Liver (tissue), 3 donors: Measurements from ENCODE around the gene UBAP2L.
A peak's percentile ranks its signal among the peaks of the same experiment; 100 is the strongest.

Source experiments
- ATF3 ChIP-seq: IDR thresholded peaks from 2 replicates; pipeline ENCODE4 v1.6.1; 2016; ENCODE audit warnings: antibody characterized with exemption
- CTCF ChIP-seq: fragments of 150-350 bp; IDR thresholded peaks from 2 replicates; pipeline ENCODE4 v1.5.1; 2017; ENCODE audit warnings: improper control_type of control experiment, low read depth, low read length; ENCODE audit not compliant: missing input control
- EGR1 ChIP-seq, 2 donors: IDR thresholded peaks; 2 replicates each; pipeline ENCODE4 v1.6.1; 2016 to 2018; ENCODE audit warnings: antibody characterized with exemption in 2 of 2, low read depth in 2 of 2
- GABPA ChIP-seq, 2 donors: IDR thresholded peaks in 1 of 2; conservative IDR thresholded peaks in 1 of 2; 2 replicates each; pipeline ENCODE4 v1.6.1; 2016; ENCODE audit warnings: antibody characterized with exemption in 2 of 2, mild to moderate bottlenecking in 1 of 2, moderate library complexity in 1 of 2
- HNF4G ChIP-seq: IDR thresholded peaks from 2 replicates; pipeline ENCODE4 v1.6.1; 2016; ENCODE audit warnings: antibody characterized with exemption
- JUND ChIP-seq, 2 donors: IDR thresholded peaks; 2 replicates each; pipeline ENCODE4 v1.6.1; 2016; ENCODE audit warnings: antibody characterized with exemption in 2 of 2
- RAD21 ChIP-seq, 2 donors: IDR thresholded peaks; 2 replicates each; pipeline ENCODE4 v1.6.1; 2016; ENCODE audit warnings: antibody characterized with exemption in 2 of 2, mild to moderate bottlenecking in 2 of 2
- REST ChIP-seq: IDR thresholded peaks from 2 replicates; pipeline ENCODE4 v1.6.1; 2016; ENCODE audit warnings: antibody characterized with exemption, mild to moderate bottlenecking
- SP1 ChIP-seq: IDR thresholded peaks from 2 replicates; pipeline ENCODE4 v1.6.1; 2018; ENCODE audit warnings: antibody characterized with exemption, mild to moderate bottlenecking
- TAF1 ChIP-seq: conservative IDR thresholded peaks from 2 replicates; pipeline ENCODE4 v1.6.1; 2016; ENCODE audit warnings: antibody characterized with exemption, mild to moderate bottlenecking
- ZBTB33 ChIP-seq: IDR thresholded peaks from 2 replicates; pipeline ENCODE4 v1.6.1; 2016; ENCODE audit warnings: antibody characterized with exemption
- donor health status: healthy.
- donor health status: healthy.

- TF ChIP-seq HNF4G (no peak), CTCF (peak; percentile 4), RAD21 (IDR thresholded peaks at IDR 0.05) (peak in 1 of 2 donors; percentile 66), SP1 (peak; percentile 87), REST (peak; percentile 65), EGR1 (IDR thresholded peaks at IDR 0.05; ENCODE audit: low read depth in 2 of 2) (peak in 1 of 2 donors; percentile 61), TAF1 (peak; percentile 84), ATF3 (no peak), GABPA (IDR thresholded peaks at IDR 0.05 in 1 of 2, conservative IDR thresholded peaks at IDR 0.05 in 1 of 2) (peak; percentile 95 to 98), JUND (IDR thresholded peaks at IDR 0.05) (no peak), ZBTB33 (no peak)
Observed at GRCh38 chr1:154183046-154183915, 37.5 kb upstream of the UBAP2L start.
